Measurements from ENCODE around the gene DNA2.
"Not testable (repeated sequence)": the region's sequence is repeated elsewhere in the genome, so short reads cannot be mapped to it uniquely, and the experiment has no call there.

DNA sequence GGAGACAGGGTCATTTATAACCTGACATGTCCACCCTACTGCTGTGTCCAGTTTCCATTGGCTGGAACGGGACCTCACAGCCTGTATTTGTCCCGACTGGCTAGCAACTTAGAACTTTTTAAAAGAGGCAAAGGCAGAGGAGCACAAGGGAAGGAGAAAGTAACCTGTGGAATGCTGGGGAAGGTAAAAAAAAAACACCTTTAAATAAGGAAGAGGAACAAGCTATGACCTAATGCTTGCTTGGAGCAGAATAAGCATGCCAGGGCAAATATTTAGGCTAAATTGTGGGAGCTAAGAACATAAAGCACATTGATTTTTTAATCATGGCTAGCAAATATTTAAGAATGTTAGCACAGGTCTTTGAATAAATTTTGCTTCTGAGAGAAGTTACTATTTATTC lies 44.4 kb upstream of the DNA2 start:
- TF ChIP-seq, protein P1, sequence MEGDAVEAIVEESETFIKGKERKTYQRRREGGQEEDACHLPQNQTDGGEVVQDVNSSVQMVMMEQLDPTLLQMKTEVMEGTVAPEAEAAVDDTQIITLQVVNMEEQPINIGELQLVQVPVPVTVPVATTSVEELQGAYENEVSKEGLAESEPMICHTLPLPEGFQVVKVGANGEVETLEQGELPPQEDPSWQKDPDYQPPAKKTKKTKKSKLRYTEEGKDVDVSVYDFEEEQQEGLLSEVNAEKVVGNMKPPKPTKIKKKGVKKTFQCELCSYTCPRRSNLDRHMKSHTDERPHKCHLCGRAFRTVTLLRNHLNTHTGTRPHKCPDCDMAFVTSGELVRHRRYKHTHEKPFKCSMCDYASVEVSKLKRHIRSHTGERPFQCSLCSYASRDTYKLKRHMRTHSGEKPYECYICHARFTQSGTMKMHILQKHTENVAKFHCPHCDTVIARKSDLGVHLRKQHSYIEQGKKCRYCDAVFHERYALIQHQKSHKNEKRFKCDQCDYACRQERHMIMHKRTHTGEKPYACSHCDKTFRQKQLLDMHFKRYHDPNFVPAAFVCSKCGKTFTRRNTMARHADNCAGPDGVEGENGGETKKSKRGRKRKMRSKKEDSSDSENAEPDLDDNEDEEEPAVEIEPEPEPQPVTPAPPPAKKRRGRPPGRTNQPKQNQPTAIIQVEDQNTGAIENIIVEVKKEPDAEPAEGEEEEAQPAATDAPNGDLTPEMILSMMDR (IDR thresholded peaks at IDR 0.05) = not testable (repeated sequence)
- not testable (repeated sequence) for TF ChIP-seq EZH2phosphoT487, EZH2 (IDR thresholded peaks at IDR 0.05)
